Osteocyte (in vitro differentiated cells): ENCODE results near the gene DCXR. TPM values are rescaled to one million over a fixed set of nuclear protein-coding genes. Genes with fewer than 3 reads are reported as not detected.

Source experiments
- DNase-seq: peaks from one replicate; pipeline ENCODE4 v3.0.0; 2021; ENCODE audit warnings: mixed read lengths; ENCODE audit not compliant: unreplicated experiment; ENCODE audit errors: extremely low spot score
- H3K27ac Mint-ChIP-seq: one replicate; pipeline ENCODE4 v1.8.0; 2021; ENCODE audit warnings: mild to moderate bottlenecking, mixed read lengths; ENCODE audit not compliant: unreplicated experiment
- H3K27me3 Mint-ChIP-seq: one replicate; pipeline ENCODE4 v1.8.0; 2021; ENCODE audit warnings: mixed read lengths; ENCODE audit not compliant: unreplicated experiment
- H3K36me3 Mint-ChIP-seq: one replicate; pipeline ENCODE4 v1.8.0; 2021; ENCODE audit warnings: mixed read lengths; ENCODE audit not compliant: unreplicated experiment
- H3K4me1 Mint-ChIP-seq: one replicate; pipeline ENCODE4 v1.8.0; 2021; ENCODE audit warnings: mixed read lengths; ENCODE audit not compliant: unreplicated experiment
- H3K4me3 Mint-ChIP-seq: one replicate; pipeline ENCODE4 v1.8.0; 2021; ENCODE audit warnings: mild to moderate bottlenecking, moderate library complexity, mixed read lengths; ENCODE audit not compliant: unreplicated experiment
- H3K9me3 Mint-ChIP-seq: one replicate; pipeline ENCODE4 v1.8.0; 2021; ENCODE audit warnings: mixed read lengths; ENCODE audit not compliant: unreplicated experiment
- CTCF ChIP-seq: fragments of 200-600 bp; sonication (generic); IDR thresholded peaks from 2 replicates; pipeline ENCODE4 v1.5.0; 2021; ENCODE audit warnings: antibody characterized with exemption, mild to moderate bottlenecking, moderate library complexity
- total RNA-seq: library from RNA; stranded (reverse); gene quantifications from 2 replicates; pipeline ENCODE4 v1.2.1, GENCODE V29; 2021

Gene DCXR
- total RNA-seq, 1 donor from 2014 or later, result 69.0 TPM

- no peak for TF ChIP-seq CTCF
- no peak overlapping the region for H3K27ac Mint-ChIP-seq
These were observed 35.9 kb downstream of the DCXR start for GRCh38 chr17:82001571-82002056.

GRCh38 chr17:82000803-82001570, 36.5 kb downstream of the DCXR start:
- DNase-seq, result no peak
- no peaks in the 10 kb centered on the region for H3K9me3 Mint-ChIP-seq
- no peaks in the 10 kb centered on the region for H3K27me3 Mint-ChIP-seq
- H3K27ac Mint-ChIP-seq, result no peak overlapping the region
- H3K4me1 Mint-ChIP-seq, result peaks cover 19% of the 10 kb centered on the region
- no peak overlapping the region for H3K4me3 Mint-ChIP-seq
- no peak for TF ChIP-seq CTCF
- H3K36me3 Mint-ChIP-seq, result peaks cover 6% of the 10 kb centered on the region

More at GRCh38 chr17:82001571-82002056, 35.9 kb downstream of the DCXR start:
- no peaks in the 10 kb centered on the region for H3K27me3 Mint-ChIP-seq
- no peak overlapping the region for H3K4me3 Mint-ChIP-seq
- H3K9me3 Mint-ChIP-seq, result no peaks in the 10 kb centered on the region
- H3K4me1 Mint-ChIP-seq, result peaks cover 19% of the 10 kb centered on the region
- DNase-seq, result no peak
- H3K36me3 Mint-ChIP-seq, result peaks cover 2% of the 10 kb centered on the region

GRCh38 chr17:81999976-82000802, 37.3 kb downstream of the DCXR start:
- Mint-ChIP-seq H3K9me3 (no peaks in the 10 kb centered on the region), H3K36me3 (peaks cover 8% of the 10 kb centered on the region), H3K4me1 (peaks cover 19% of the 10 kb centered on the region), H3K27ac (no peak overlapping the region), H3K27me3 (no peaks in the 10 kb centered on the region), H3K4me3 (no peak overlapping the region)
- TF ChIP-seq CTCF, result no peak
- no peak for DNase-seq

- no peaks in the 10 kb centered on the region for H3K27me3 Mint-ChIP-seq
- H3K36me3 Mint-ChIP-seq, result peaks cover 10% of the 10 kb centered on the region
- H3K4me3 Mint-ChIP-seq, result no peak overlapping the region
- DNase-seq, result no peak
- H3K4me1 Mint-ChIP-seq, result peaks cover 22% of the 10 kb centered on the region
- no peak for TF ChIP-seq CTCF
- H3K27ac Mint-ChIP-seq, result no peak overlapping the region
- no peaks in the 10 kb centered on the region for H3K9me3 Mint-ChIP-seq
These were observed 37.9 kb downstream of the DCXR start for GRCh38 chr17:81999587-81999975.
